Right lobe of liver (tissue), 6 donors: ENCODE measurements around the gene TADA2B. TPM values are rescaled to one million over a fixed set of nuclear protein-coding genes. Genes with fewer than 3 reads are reported as not detected.

Source experiments
- ATAC-seq, 4 donors: fragments of 200-7000 bp; cut with Tn5 transposase; one replicate each; pipeline ENCODE4 v1.9.1; 2020; ENCODE audit warnings: mild to moderate bottlenecking in 4 of 4, moderate library complexity in 4 of 4
- DNase-seq, 3 donors: peaks; one replicate each; pipeline ENCODE4 v3.0.0-alpha.2; 2020
- H3K27ac ChIP-seq, 3 donors: fragments of 200-600 bp; one replicate each; pipeline ENCODE4 v1.8.0; 2022
- H3K27me3 ChIP-seq, 2 donors: fragments of 200-600 bp; one replicate each; pipeline ENCODE4 v1.8.0; 2022
- H3K36me3 ChIP-seq, 4 donors: fragments of 200-600 bp; sonication (generic) in 1 of 4; one replicate each; pipeline versions ENCODE4 v1.5.1 to v1.8.0; 2017 to 2022; ENCODE audit warnings: control low read depth in 1 of 4
- H3K4me1 ChIP-seq, 4 donors: fragments of 200-600 bp; sonication (generic) in 1 of 4; one replicate each; pipeline versions ENCODE4 v1.5.1 to v1.8.0; 2017 to 2022; ENCODE audit warnings: control low read depth in 1 of 4
- H3K4me3 ChIP-seq, 3 donors: fragments of 200-600 bp; one replicate each; pipeline ENCODE4 v1.8.0; 2022
- H3K9me3 ChIP-seq, 4 donors: fragments of 200-600 bp; sonication (generic) in 1 of 4; one replicate each; pipeline versions ENCODE4 v1.5.1 to v1.8.0; 2017 to 2022; ENCODE audit warnings: control low read depth in 1 of 4
- CTCF ChIP-seq, 4 donors: fragments of 200-600 bp in 3 of 4; fragments of 450-650 bp in 1 of 4; IDR thresholded peaks; one replicate each; pipeline versions ENCODE4 v1.5.1 to v1.8.0; 2016 to 2022; ENCODE audit warnings: antibody characterized with exemption in 4 of 4, mild to moderate bottlenecking in 2 of 4
- POLR2A ChIP-seq: fragments of 450-650 bp; IDR thresholded peaks from one replicate; pipeline ENCODE4 v1.6.1; 2017; ENCODE audit warnings: antibody characterized with exemption, mild to moderate bottlenecking
- WGBS: methylation state at CpG from one replicate; pipeline ENCODE4 v1.1.6; 2018; ENCODE audit warnings: low coverage, low lambda C conversion rate; ENCODE audit not compliant: insufficient coverage; ENCODE audit errors: missing lambda C conversion rate; 5-methylcytosine and 5-hydroxymethylcytosine counted together
- intact Hi-C, 2 donors: fragments of 100-400 bp; cut with DNase I; formaldehyde crosslinking; loops; one replicate each; pipeline versions ENCODE4 v1.11.2 to v1.14.1; 2022
- total RNA-seq, 6 experiments: library from RNA; depleted of rRNA in 2 of 6; stranded (reverse); fragments of >200 nt in 2 of 6; fragmentation: NEBNext Ultra II Directional in 3 of 6; extraction: Animal tissue kit (Norgen Biotek cat#: 25700) in 3 of 6; gene quantifications; one replicate each; pipeline versions ENCODE4 v1.1.0 to v1.2.4, GENCODE V29; 2016 to 2023
- donor health status: DM: no; HTN: yes; CAD: no.
- donor health status: DM: no; HTN: no; CAD: no.
- donor health status: DM: no; HTN: no; CAD: no.
- donor health status: DM: no; HTN: yes; CAD: no.
- donor health status: DM: no; HTN: yes; CAD: no.

Gene TADA2B
- total RNA-seq, 6 experiments from 2014 or later = 12.1 to 16.3 (median 14.0) TPM

DNA sequence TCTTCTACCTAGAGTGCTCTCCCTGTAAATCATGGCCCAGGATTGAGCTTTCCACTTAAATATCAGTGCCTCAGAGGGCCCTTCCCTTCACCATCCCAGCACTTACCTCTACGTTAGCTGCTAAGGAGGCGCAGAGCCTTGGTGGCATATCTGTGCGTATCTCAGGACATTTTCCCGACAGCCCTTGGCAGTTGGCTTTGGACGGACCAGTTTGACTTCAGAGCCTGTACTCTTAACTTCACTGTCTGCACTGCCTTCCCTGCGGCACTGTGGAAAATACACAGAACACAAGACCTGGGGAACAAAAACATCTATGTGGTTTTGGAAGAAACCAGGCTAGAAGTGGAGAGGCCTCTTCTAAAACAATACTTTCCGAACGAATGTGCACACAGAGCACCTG, 2.4 kb downstream of the TADA2B start:
- 100% methylated on average over 4 of the region's 8 CpGs for WGBS
- Histone ChIP-seq H3K4me3 (no peak overlapping the region), H3K36me3 (no peaks in the 10 kb centered on the region), H3K9me3 (no peaks in the 10 kb centered on the region), H3K4me1 (peaks cover 0 to 43% (median 21%) of the 10 kb centered on the region in 4 donors), H3K27ac (no peak overlapping the region), H3K27me3 (no peaks in the 10 kb centered on the region)
- TF ChIP-seq CTCF (IDR thresholded peaks at IDR 0.05) (no peak), POLR2A (no peak)
- ATAC-seq (no peak), DNase-seq (no peak)
- intact Hi-C loops = no loop called here

- H3K27me3 ChIP-seq = no peaks in the 10 kb centered on the region
- 86% methylated on average over 8 of the region's 23 CpGs for WGBS
- H3K4me3 ChIP-seq = no peak overlapping the region
- TF ChIP-seq POLR2A (no peak), CTCF (IDR thresholded peaks at IDR 0.05) (no peak)
- H3K9me3 ChIP-seq = no peaks in the 10 kb centered on the region
- ATAC-seq (no peak), DNase-seq (peak in 1 of 3 donors; percentile 66)
- H3K4me1 ChIP-seq = peaks cover 0 to 50% (median 22%) of the 10 kb centered on the region in 4 donors
- intact Hi-C loops = no loop called here
- no peak overlapping the region for H3K27ac ChIP-seq
- no peaks in the 10 kb centered on the region for H3K36me3 ChIP-seq
These were observed 3.1 kb downstream of the TADA2B start for GRCh38 chr4:7045961-7046921.

DNA sequence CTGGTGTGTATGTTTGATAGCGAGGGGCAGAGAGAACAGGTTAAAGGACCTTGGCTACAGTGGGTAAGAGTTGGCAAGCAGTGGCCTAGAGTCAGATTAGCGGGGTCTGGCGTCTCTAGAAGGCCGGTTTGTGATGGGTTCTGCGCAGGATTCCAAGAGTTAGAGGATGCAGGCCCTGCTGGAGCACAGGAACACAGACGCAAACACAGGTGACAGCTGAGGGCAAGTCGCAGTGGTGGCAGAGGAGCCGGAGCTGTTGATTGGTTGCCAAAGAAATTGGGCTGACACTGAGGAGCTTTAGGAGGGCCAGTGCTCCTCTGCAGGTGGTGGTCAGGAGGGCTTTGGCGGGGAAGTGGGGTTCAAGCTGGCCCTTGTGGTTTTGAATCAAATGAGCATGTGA, 3.8 kb downstream of the TADA2B start:
- 93% methylated on average over 3 of the region's 9 CpGs for WGBS
- no peaks in the 10 kb centered on the region for H3K27me3 ChIP-seq
- H3K9me3 ChIP-seq = no peaks in the 10 kb centered on the region
- H3K36me3 ChIP-seq = no peaks in the 10 kb centered on the region
- TF ChIP-seq CTCF (IDR thresholded peaks at IDR 0.05) = no peak
- no peak for TF ChIP-seq POLR2A
- no peak for DNase-seq
- H3K4me1 ChIP-seq = peaks cover 0 to 49% (median 21%) of the 10 kb centered on the region in 4 donors
- no peak overlapping the region for H3K4me3 ChIP-seq
- intact Hi-C loops = no loop called here
- no peak for ATAC-seq
- no peak overlapping the region for H3K27ac ChIP-seq

GRCh38 chr4:7048642-7049041, 5.5 kb downstream of the TADA2B start:
- Histone ChIP-seq H3K4me3 (no peak overlapping the region), H3K9me3 (no peaks in the 10 kb centered on the region), H3K36me3 (no peaks in the 10 kb centered on the region), H3K4me1 (peaks cover 0 to 46% (median 20%) of the 10 kb centered on the region in 4 donors), H3K27me3 (no peaks in the 10 kb centered on the region), H3K27ac (no peak overlapping the region)
- DNase-seq = no peak
- no peak for TF ChIP-seq CTCF (IDR thresholded peaks at IDR 0.05)
- TF ChIP-seq POLR2A = no peak
- ATAC-seq = no peak
- intact Hi-C loops = no loop called here
- 93% methylated on average over 12 of the region's 12 CpGs for WGBS
